ENCODE results near the gene VPS37B.

DNA sequence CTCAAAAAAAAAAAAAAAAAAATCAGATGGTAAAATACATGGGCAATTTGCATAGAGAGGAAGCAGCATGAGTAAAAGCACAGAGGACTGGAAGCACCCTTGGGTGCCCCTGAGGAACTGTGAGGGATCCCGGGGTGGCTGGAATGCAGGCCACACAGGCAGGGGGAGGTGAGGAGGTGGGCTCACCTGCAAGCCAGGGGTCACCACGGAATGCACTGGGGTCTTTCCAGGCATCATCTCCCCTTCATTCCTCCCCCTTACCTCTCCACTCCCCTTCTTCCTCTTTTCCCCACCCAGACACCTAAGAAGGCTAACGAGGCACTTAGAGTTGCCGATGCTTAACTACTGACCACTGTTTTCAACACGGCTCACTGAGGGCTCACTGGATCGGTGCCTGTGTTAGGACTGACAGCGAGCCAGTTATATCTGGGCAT is 75.1 kb downstream of the VPS37B start:
- TF ChIP-seq, protein P1, sequence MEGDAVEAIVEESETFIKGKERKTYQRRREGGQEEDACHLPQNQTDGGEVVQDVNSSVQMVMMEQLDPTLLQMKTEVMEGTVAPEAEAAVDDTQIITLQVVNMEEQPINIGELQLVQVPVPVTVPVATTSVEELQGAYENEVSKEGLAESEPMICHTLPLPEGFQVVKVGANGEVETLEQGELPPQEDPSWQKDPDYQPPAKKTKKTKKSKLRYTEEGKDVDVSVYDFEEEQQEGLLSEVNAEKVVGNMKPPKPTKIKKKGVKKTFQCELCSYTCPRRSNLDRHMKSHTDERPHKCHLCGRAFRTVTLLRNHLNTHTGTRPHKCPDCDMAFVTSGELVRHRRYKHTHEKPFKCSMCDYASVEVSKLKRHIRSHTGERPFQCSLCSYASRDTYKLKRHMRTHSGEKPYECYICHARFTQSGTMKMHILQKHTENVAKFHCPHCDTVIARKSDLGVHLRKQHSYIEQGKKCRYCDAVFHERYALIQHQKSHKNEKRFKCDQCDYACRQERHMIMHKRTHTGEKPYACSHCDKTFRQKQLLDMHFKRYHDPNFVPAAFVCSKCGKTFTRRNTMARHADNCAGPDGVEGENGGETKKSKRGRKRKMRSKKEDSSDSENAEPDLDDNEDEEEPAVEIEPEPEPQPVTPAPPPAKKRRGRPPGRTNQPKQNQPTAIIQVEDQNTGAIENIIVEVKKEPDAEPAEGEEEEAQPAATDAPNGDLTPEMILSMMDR (IDR thresholded peaks at IDR 0.05) = no peak
- no peak for TF ChIP-seq POLR2A (IDR thresholded peaks at IDR 0.05)
